Transverse colon (tissue), 4 donors: ENCODE measurements around the gene OR2B6.

ENCODE experiments used
- CTCF ChIP-seq, 5 experiments: fragments of 200-600 bp in 3 of 5; fragments of 450-650 bp in 2 of 5; sonication (generic) in 3 of 5; IDR thresholded peaks; 1 replicate in 2 of 5; 2 replicates in 3 of 5; pipeline ENCODE4 v1.5.1; 2016 to 2017; ENCODE audit warnings: antibody characterized with exemption in 5 of 5, inconsistent platforms in 3 of 5, mild to moderate bottlenecking in 2 of 5, moderate library complexity in 1 of 5
- EP300 ChIP-seq: sonication (generic); formaldehyde crosslinking; IDR thresholded peaks from one replicate; pipeline ENCODE4 v1.6.1; 2017; ENCODE audit warnings: antibody characterized with exemption, low read depth
- POLR2A ChIP-seq: fragments of 450-650 bp; IDR thresholded peaks from one replicate; pipeline ENCODE4 v1.6.1; 2016; ENCODE audit warnings: antibody characterized with exemption, mild to moderate bottlenecking, moderate library complexity
- POLR2AphosphoS5 ChIP-seq, 3 donors: sonication (generic); formaldehyde crosslinking; IDR thresholded peaks; one replicate each; pipeline ENCODE4 v1.6.1; 2016; ENCODE audit warnings: antibody characterized with exemption in 3 of 3

- TF ChIP-seq POLR2A (no peak), CTCF (IDR thresholded peaks at IDR 0.05) (no peak), EP300 (no peak), POLR2AphosphoS5 (IDR thresholded peaks at IDR 0.05) (no peak)
Measured at GRCh38 chr6:27956941-27957340, at the start of gene OR2B6.
